GM12878 (cell line): Measurements from ENCODE around the gene PIGQ. TPM values are rescaled to one million over a fixed set of nuclear protein-coding genes. Genes with fewer than 3 reads are reported as not detected.

Experiments used
- ATAC-seq: fragments of 200-7000 bp; cut with Tn5 transposase; 3 replicates; pipeline ENCODE4 v1.9.1; 2020; ENCODE audit warnings: mild to moderate bottlenecking, moderate library complexity
- BruUV-seq: library from RNA; stranded (reverse); fragments of 400-500 nt; replicated peaks from 2 replicates; lab custom pipeline; 2021; lab: Mats Ljungman, UMichigan
- CTCF ChIA-PET: fragments of 300-600 bp; sonication (Branson Sonifier 250); formaldehyde crosslinking; extraction: SDS; loops from one replicate; lab custom pipeline; 2021; ENCODE audit warnings: inconsistent platforms; lab: Yijun Ruan, JAX
- POLR2A ChIA-PET: fragments of 350-600 bp; formaldehyde crosslinking; extraction: SDS; loops from one replicate; lab custom pipeline; 2021; ENCODE audit warnings: inconsistent platforms; lab: Charles Lee
- RAD21 ChIA-PET: fragments of 300-600 bp; sonication (Branson Sonifier 250); formaldehyde crosslinking; loops from one replicate; lab custom pipeline; 2023; ENCODE audit warnings: antibody characterized with exemption; ENCODE audit not compliant: unreplicated experiment; lab: Charles Lee
- SMC1A ChIA-PET: fragments of 300-600 bp; sonication (Branson Sonifier 250); formaldehyde crosslinking; loops from one replicate; lab custom pipeline; 2023; ENCODE audit not compliant: unreplicated experiment, uncharacterized antibody; lab: Charles Lee
- DNase-seq: peaks from one replicate; pipeline ENCODE4 v3.0.0-alpha.2; 2011; ENCODE audit warnings: low read depth, low spot score
- FAIRE-seq: peaks from 3 replicates; lab custom pipeline; 2011; peaks lifted over from hg19 to GRCh38; lab: Jason Lieb, UNC
- H2AFZ ChIP-seq: 2 replicates; pipeline ENCODE4 v1.6.0; 2011; ENCODE audit warnings: low read depth, low read length, control low read depth; ENCODE audit not compliant: control insufficient read depth
- H3K27ac ChIP-seq: 2 replicates; pipeline ENCODE4 v1.5.1; 2011; ENCODE audit warnings: control low read depth; ENCODE audit not compliant: control insufficient read depth, insufficient read depth
- H3K27me3 ChIP-seq, 2 experiments: replicated peaks in 1 of 2; 2 replicates each; pipeline versions ENCODE4 v1.6.0 to v1.6.1; 2011; ENCODE audit warnings: low read length in 1 of 2; ENCODE audit not compliant: control insufficient read depth in 2 of 2, insufficient read depth in 2 of 2
- H3K36me3 ChIP-seq, 2 experiments: 2 replicates each; pipeline ENCODE4 v1.5.1; 2011; ENCODE audit warnings: low read length in 1 of 2; ENCODE audit not compliant: control insufficient read depth in 2 of 2, insufficient read depth in 2 of 2
- H3K4me1 ChIP-seq: 2 replicates; pipeline ENCODE4 v1.6.1; 2011; ENCODE audit warnings: mild to moderate bottlenecking, low read length, moderate library complexity, mixed read lengths; ENCODE audit not compliant: control insufficient read depth, insufficient read depth
- H3K4me2 ChIP-seq: 2 replicates; pipeline ENCODE4 v1.6.0; 2011; ENCODE audit warnings: control low read depth; ENCODE audit not compliant: control insufficient read depth, insufficient read depth
- H3K4me3 ChIP-seq: fragments of 200-600 bp; sonication (generic); 2 replicates; pipeline ENCODE4 v1.5.1; 2016
- H3K79me2 ChIP-seq: 2 replicates; pipeline ENCODE4 v1.6.0; 2011; ENCODE audit warnings: low read length; ENCODE audit not compliant: control insufficient read depth, insufficient read depth
- H3K9ac ChIP-seq: 2 replicates; pipeline ENCODE4 v1.8.0; 2011; ENCODE audit warnings: low read length, control low read depth, mixed read lengths; ENCODE audit not compliant: control insufficient read depth, insufficient read depth
- H3K9me3 ChIP-seq: replicated peaks from 3 replicates; pipeline ENCODE4 v1.5.1; 2011; ENCODE audit warnings: mild to moderate bottlenecking, low read length; ENCODE audit not compliant: control insufficient read depth, insufficient read depth
- H4K20me1 ChIP-seq: 2 replicates; pipeline ENCODE4 v1.6.0; 2011; ENCODE audit not compliant: control insufficient read depth, insufficient read depth
- BCL11A ChIP-seq: IDR thresholded peaks from 2 replicates; pipeline ENCODE4 v1.6.1; 2011; ENCODE audit warnings: low read depth, low read length
- FOXM1 ChIP-seq: IDR thresholded peaks from 2 replicates; pipeline ENCODE4 v1.6.1; 2012; ENCODE audit warnings: low read depth, mild to moderate bottlenecking, inconsistent platforms, low read length, moderate library complexity
- IRF5 ChIP-seq: fragments of 450-650 bp; IDR thresholded peaks from 2 replicates; pipeline ENCODE4 v1.6.1; 2017; ENCODE audit warnings: borderline replicate concordance
- KAT2A ChIP-seq: conservative IDR thresholded peaks from 2 replicates; pipeline ENCODE4 v1.6.1; 2011; ENCODE audit warnings: low read depth, low read length; ENCODE audit not compliant: control insufficient read depth
- MTA2 ChIP-seq: fragments of 450-650 bp; IDR thresholded peaks from 2 replicates; pipeline ENCODE4 v1.6.1; 2016; ENCODE audit warnings: low read depth, mild to moderate bottlenecking, moderate library complexity
- PAX5 ChIP-seq: IDR thresholded peaks from 2 replicates; pipeline ENCODE4 v1.6.1; 2011; ENCODE audit warnings: low read depth, low read length, borderline replicate concordance
- PBX3 ChIP-seq: IDR thresholded peaks from 2 replicates; pipeline ENCODE4 v1.6.1; 2011; ENCODE audit warnings: mild to moderate bottlenecking, low read depth, low read length, moderate library complexity; ENCODE audit not compliant: insufficient replicate concordance
- POLR2A ChIP-seq: IDR thresholded peaks from 2 replicates; pipeline ENCODE4 v1.6.1; 2011; ENCODE audit warnings: low read depth, mild to moderate bottlenecking, low read length
- SIN3A ChIP-seq: IDR thresholded peaks from 2 replicates; pipeline ENCODE4 v1.6.1; 2012; ENCODE audit warnings: low read depth, low read length, improper control_type of control experiment
- SREBF1 ChIP-seq: IDR thresholded peaks from 2 replicates; pipeline ENCODE4 v1.6.1; 2012; ENCODE audit warnings: mild to moderate bottlenecking, low read length
- SRF ChIP-seq, 2 experiments: IDR thresholded peaks; 2 replicates each; pipeline ENCODE4 v1.6.1; 2011; ENCODE audit warnings: low read depth in 2 of 2, low read length in 2 of 2, mild to moderate bottlenecking in 1 of 2, moderate library complexity in 1 of 2
- ZBED1 ChIP-seq: IDR thresholded peaks from 2 replicates; pipeline ENCODE4 v1.6.1; 2016; ENCODE audit warnings: borderline replicate concordance
- ZBTB11 ChIP-seq: fragments of 450-650 bp; formaldehyde crosslinking; IDR thresholded peaks from 2 replicates; pipeline ENCODE4 v1.5.0; 2022; ENCODE audit warnings: mild to moderate bottlenecking, missing genetic modification characterization
- WGBS: methylation state at CpG from one replicate; pipeline ENCODE4 v1.1.6; 2016; ENCODE audit warnings: low lambda C conversion rate; ENCODE audit not compliant: insufficient replicate concordance, insufficient coverage; ENCODE audit errors: missing lambda C conversion rate; 5-methylcytosine and 5-hydroxymethylcytosine counted together
- in situ Hi-C: fragments of 300-500 bp; cut with MboI; formaldehyde crosslinking; loops from 9 replicates; pipeline ENCODE4 v1.14.3; 2018; ENCODE audit warnings: mixed read lengths
- intact Hi-C: fragments of 100-400 bp; cut with micrococcal nuclease; formaldehyde crosslinking; loops from one replicate; pipeline ENCODE4 v1.14.2; 2022; ENCODE audit not compliant: unreplicated experiment
- polyA plus RNA-seq, 11 experiments: library from polyadenylated mRNA; depleted of rRNA in 4 of 11; unstranded in 6 of 11; stranded (reverse) in 5 of 11; fragments of >200 nt; fragmentation: Nextera tagmentation in 4 of 11; fragmentation: Illumina TruSeq in 1 of 11; extraction: Ambion mirVana in 4 of 11; extraction: Trizol in 1 of 11; gene quantifications; 1 replicate in 1 of 11; 2 replicates in 10 of 11; pipeline versions ENCODE4 v1.2.1 to v1.2.3, GENCODE V29; 2011 to 2016; ENCODE audit warnings: inconsistent platforms in 2 of 11, missing spikeins in 2 of 11, low read depth in 1 of 11
- total RNA-seq, 4 experiments: library from RNA; depleted of rRNA in 3 of 4; stranded (reverse); fragments of >200 nt in 3 of 4; fragmentation: Illumina TruSeq in 1 of 4; extraction: Trizol in 1 of 4; gene quantifications; 2 replicates each; pipeline versions ENCODE4 v1.2.1 to v1.2.3, GENCODE V29; 2013 to 2021

Gene PIGQ
- total and polyA plus RNA-seq, 10 of the 15 experiments (the other 5 are each of a cell fraction or from before 2014, with no cell fraction given), result 1.8 to 31.3 (median 17.5) TPM; not detected in 1

GRCh38 chr16:625117-625976 is 55.6 kb downstream of the PIGQ start:
- Histone ChIP-seq H3K4me2 (no peak overlapping the region), H4K20me1 (no peaks in the 10 kb centered on the region; the same call in 1 of the 2 replicates), H3K4me3 (no peak overlapping the region), H3K79me2 (no peaks in the 10 kb centered on the region), H2AFZ (no peak overlapping the region), H3K27me3 (no peaks in the 10 kb centered on the region), H3K9ac (no peak overlapping the region), H3K36me3 (no peaks in the 10 kb centered on the region; a peak in 1 of 4 replicates), H3K9me3 (no peaks in the 10 kb centered on the region), H3K27ac (no peak overlapping the region)
- ChIA-PET SMC1A (no interaction called here), POLR2A (no interaction called here), RAD21 (no interaction called here)
- in situ Hi-C loops (no loop called here), intact Hi-C loops (no loop called here)
- FAIRE-seq (no peak), ATAC-seq (no peak)
- no TSS peak for BruUV-seq
- 82% methylated on average over 30 of the region's 37 CpGs for WGBS
- TF ChIP-seq SIN3A, result no peak
- no peak for TF ChIP-seq SRF (IDR thresholded peaks at IDR 0.05; ENCODE audit: low read depth in 2 of 2, low read length in 2 of 2)
- no peak for TF ChIP-seq BCL11A
- no peak for TF ChIP-seq KAT2A
- no peak for TF ChIP-seq ZBED1
- TF ChIP-seq PAX5, result no peak
- no peak for TF ChIP-seq SREBF1
- TF ChIP-seq MTA2, result no peak
- TF ChIP-seq ZBTB11 (CRISPR knock-in tag), result no peak
- TF ChIP-seq IRF5, result no peak
- no peak for TF ChIP-seq PBX3
- no peak for TF ChIP-seq FOXM1
- no peak for TF ChIP-seq POLR2A
- TF ChIP-seq, all 136 proteins: peak for 0
- CTCF ChIA-PET, result interaction anchor here (0.9 kb wide), 1 partner anchor 11 kb away, joined by 4 read pairs; the partner anchor contains the start of gene METTL26
- no peak for DNase-seq
- no peaks in the 10 kb centered on the region for H3K4me1 ChIP-seq
